ENCODE results near the gene CCDC110.

DNA sequence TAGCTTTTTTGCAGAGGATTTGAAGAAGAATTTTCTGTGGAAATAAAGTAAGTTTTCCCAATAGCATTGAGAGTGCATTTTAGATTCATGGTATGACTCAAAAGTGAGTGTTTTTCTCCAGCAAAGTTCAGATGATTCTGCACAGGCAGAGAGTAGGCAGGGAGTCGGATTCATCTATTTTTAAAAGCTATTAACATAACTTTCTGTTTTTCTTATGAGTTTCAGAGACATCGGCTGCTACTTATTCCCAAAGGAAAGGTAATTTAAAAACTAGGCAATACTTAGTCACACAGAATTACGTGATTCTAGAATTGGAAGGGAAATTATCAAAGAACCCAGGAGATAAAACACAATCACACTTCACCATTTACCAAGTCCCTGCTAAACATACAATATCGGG is 4.4 kb downstream of the CCDC110 start:
- no peak for TF ChIP-seq POLR2A (IDR thresholded peaks at IDR 0.05; ENCODE audit: low read depth, low read length)
- TF ChIP-seq POLR2AphosphoS5 (IDR thresholded peaks at IDR 0.05; ENCODE audit: low read depth, low read length), result no peak
